K562 (cell line): ENCODE measurements around the gene NMT2. TPM values are rescaled to one million over a fixed set of nuclear protein-coding genes. Genes with fewer than 3 reads are reported as not detected.

Experiments
- ARID4B ChIP-seq: sonication (generic); formaldehyde crosslinking; IDR thresholded peaks from 2 replicates; pipeline ENCODE4 v1.8.0; 2022; ENCODE audit warnings: mild to moderate bottlenecking, missing genetic modification reagents
- BHLHE40 ChIP-seq: IDR thresholded peaks from 2 replicates; pipeline ENCODE4 v1.6.1; 2011; ENCODE audit warnings: low read length, improper control_type of control experiment
- BMI1 ChIP-seq: fragments of 150-350 bp; IDR thresholded peaks from 2 replicates; pipeline ENCODE4 v1.6.1; 2014; ENCODE audit warnings: low read length
- CHD2 ChIP-seq: IDR thresholded peaks from 2 replicates; pipeline ENCODE4 v1.6.1; 2011; ENCODE audit warnings: low read depth, low read length
- FOXK2 ChIP-seq, 2 experiments: fragments of 450-650 bp; IDR thresholded peaks in 1 of 2; conservative IDR thresholded peaks in 1 of 2; 2 replicates each; pipeline ENCODE4 v1.6.1; 2016; ENCODE audit warnings: low read depth in 2 of 2, mild to moderate bottlenecking in 1 of 2
- L3MBTL2 ChIP-seq: fragments of 450-650 bp; IDR thresholded peaks from 2 replicates; pipeline ENCODE4 v1.6.1; 2016; ENCODE audit warnings: mild to moderate bottlenecking, moderate library complexity
- MNT ChIP-seq, 2 experiments: fragments of 450-650 bp; conservative IDR thresholded peaks; 2 replicates each; pipeline ENCODE4 v1.6.1; 2017; ENCODE audit warnings: mild to moderate bottlenecking in 2 of 2, moderate library complexity in 2 of 2
- PRMT5 ChIP-seq: sonication (generic); formaldehyde crosslinking; IDR thresholded peaks from 2 replicates; pipeline ENCODE4 v1.5.0; 2020; ENCODE audit warnings: missing genetic modification reagents
- RB1 ChIP-seq: fragments of 450-650 bp; IDR thresholded peaks from 2 replicates; pipeline ENCODE4 v1.6.1; 2017; ENCODE audit warnings: low read depth, mild to moderate bottlenecking
- SAFB ChIP-seq: fragments of 200-400 bp; formaldehyde crosslinking; IDR thresholded peaks from 2 replicates; pipeline ENCODE4 v1.6.1; 2017; ENCODE audit warnings: low read depth, low read length, borderline replicate concordance
- SMAD4 ChIP-seq: fragments of 250-450 bp; sonication (Bioruptor Pico); conservative IDR thresholded peaks from 2 replicates; pipeline ENCODE4 v1.8.0; 2021; ENCODE audit warnings: inconsistent platforms, mild to moderate bottlenecking, moderate library complexity
- VEZF1 ChIP-seq: fragments of 200-800 bp; sonication (Bioruptor generic); IDR thresholded peaks from 2 replicates; pipeline ENCODE4 v1.6.1; 2017; ENCODE audit warnings: missing genetic modification characterization, missing compliant biosample characterization
- ZBTB33 ChIP-seq: sonication (generic); formaldehyde crosslinking; IDR thresholded peaks from 2 replicates; pipeline ENCODE4 v1.8.1; 2023; ENCODE audit warnings: mild to moderate bottlenecking, missing genetic modification reagents
- ZNF12 ChIP-seq: sonication (generic); formaldehyde crosslinking; IDR thresholded peaks from 2 replicates; pipeline ENCODE4 v1.4.0; 2020; ENCODE audit warnings: mild to moderate bottlenecking, missing genetic modification reagents
- ZNF395 ChIP-seq: fragments of 200-800 bp; sonication (Bioruptor generic); IDR thresholded peaks from 2 replicates; pipeline ENCODE4 v1.6.1; 2017; ENCODE audit warnings: missing genetic modification characterization, missing compliant biosample characterization
- ZNF586 ChIP-seq: fragments of 450-650 bp; formaldehyde crosslinking; conservative IDR thresholded peaks from 2 replicates; pipeline ENCODE4 v1.4.0; 2020; ENCODE audit warnings: mild to moderate bottlenecking, moderate library complexity
- polyA plus RNA-seq, 8 experiments: library from polyadenylated mRNA; depleted of rRNA in 4 of 8; stranded (reverse) in 5 of 8; unstranded in 3 of 8; fragments of >200 nt; fragmentation: Nextera tagmentation in 2 of 8; fragmentation: Illumina TruSeq in 1 of 8; extraction: Ambion mirVana in 2 of 8; extraction: Trizol in 1 of 8; gene quantifications; 2 replicates each; pipeline versions ENCODE4 v1.2.1 to v1.2.3, GENCODE V29; 2011 to 2014; ENCODE audit warnings: inconsistent platforms in 1 of 8, missing spikeins in 1 of 8
- total RNA-seq, 7 experiments: library from RNA; depleted of rRNA in 6 of 7; stranded (reverse); fragments of >200 nt in 6 of 7; fragmentation: Illumina TruSeq in 2 of 7; extraction: Trizol in 2 of 7; gene quantifications; 2 replicates each; pipeline versions ENCODE4 v1.2.1 to v1.2.3, GENCODE V29; 2011 to 2021; ENCODE audit warnings: low replicate concordance in 1 of 7

NMT2 gene
- total and polyA plus RNA-seq, 9 of the 15 experiments (the other 6 are each of a cell fraction or from before 2014, with no cell fraction given): 5.2 to 15.9 (median 10.8) TPM

GRCh38 chr10:15097011-15097812, 71.3 kb downstream of the NMT2 start, which contains the start of gene RPP38 (continued):
- peak; percentile 56 for TF ChIP-seq ZBTB33
- peak; percentile 83 for TF ChIP-seq BHLHE40
- no peak for TF ChIP-seq ZNF12
- TF ChIP-seq MNT (conservative IDR thresholded peaks at IDR 0.05): peak; percentile 85 to 93
- peak; percentile 95 for TF ChIP-seq VEZF1
- TF ChIP-seq ZNF395: peak; percentile 80
- TF ChIP-seq RB1: peak; percentile 73; the same call in 1 of the 2 replicates
- peak; percentile 94 for TF ChIP-seq CHD2
- TF ChIP-seq SAFB: peak; percentile 34; the same call in 1 of the 2 replicates
- TF ChIP-seq ZNF586: 0 out of 2 replicates have a peak, but pooled peaks have one; percentile 13
- TF ChIP-seq SMAD4: peak; percentile 21; the same call in 1 of the 2 replicates
- TF ChIP-seq PRMT5 (CRISPR knock-in tag): no peak
- TF ChIP-seq BMI1: peak; percentile 82
- TF ChIP-seq ARID4B: peak; percentile 57; the same call in 1 of the 2 replicates
- TF ChIP-seq L3MBTL2: peak; percentile 93
- peak; percentile 54 to 75; a peak in 3 of 4 replicates for TF ChIP-seq FOXK2 (conservative IDR thresholded peaks at IDR 0.05 in 1 of 2, IDR thresholded peaks at IDR 0.05 in 1 of 2; ENCODE audit: low read depth in 2 of 2)
